K562 (cell line): ENCODE results near the gene PPP1R12C. TPM values are rescaled to one million over a fixed set of nuclear protein-coding genes. Genes with fewer than 3 reads are reported as not detected.
A peak's percentile ranks its signal among the peaks of the same experiment; 100 is the strongest.

Experiments used
- ATAC-seq: fragments of 200-7000 bp; cut with Tn5 transposase; 3 replicates; pipeline ENCODE4 v1.9.1; 2020; ENCODE audit warnings: moderate library complexity
- BruUV-seq: library from RNA; stranded (reverse); fragments of 400-500 nt; replicated peaks from 2 replicates; lab custom pipeline; 2021; lab: Mats Ljungman, UMichigan
- CTCF ChIA-PET: fragments of 300-600 bp; formaldehyde crosslinking; extraction: SDS; loops from one replicate; lab custom pipeline; 2021; ENCODE audit warnings: low intra/inter-chr PET ratio; lab: Yijun Ruan, JAX
- POLR2A ChIA-PET: fragments of 300-600, 350-650 bp; sonication (Branson Sonifier 250); formaldehyde crosslinking; extraction: SDS; loops from one replicate; lab custom pipeline; 2021; ENCODE audit warnings: antibody characterized with exemption, inconsistent platforms; lab: Yijun Ruan, JAX
- DNase-seq, 4 experiments: peaks; one replicate each; pipeline versions ENCODE4 v3.0.0 to v3.0.0-alpha.2; 2011 to 2018; ENCODE audit warnings: low spot score in 3 of 4, mixed read lengths in 3 of 4; ENCODE audit errors: extremely low read depth in 1 of 4
- FAIRE-seq: peaks from 2 replicates; lab custom pipeline; 2011; peaks lifted over from hg19 to GRCh38; lab: Jason Lieb, UNC
- H2AFZ ChIP-seq: 2 replicates; pipeline ENCODE4 v1.6.0; 2011; ENCODE audit warnings: low read depth, low read length, control low read depth, inconsistent platforms
- H3K27ac ChIP-seq: fragments of 200-600 bp; 3 replicates; pipeline ENCODE4 v1.8.0; 2011; ENCODE audit warnings: low read depth, mild to moderate bottlenecking, control low read depth, inconsistent platforms, low read length, moderate library complexity, mixed read lengths; ENCODE audit errors: extremely low read depth
- H3K27me3 ChIP-seq, 2 experiments: fragments of 300-600 bp in 1 of 2; 2 replicates in 1 of 2; 3 replicates in 1 of 2; pipeline versions ENCODE4 v1.6.0 to v1.8.0; 2011; ENCODE audit warnings: inconsistent platforms in 2 of 2, low read length in 2 of 2, mild to moderate bottlenecking in 1 of 2, mixed read lengths in 1 of 2, moderate library complexity in 1 of 2; ENCODE audit not compliant: control insufficient read depth in 2 of 2, insufficient read depth in 2 of 2
- H3K36me3 ChIP-seq: fragments of 300-600 bp; 3 replicates; pipeline ENCODE4 v1.8.0; 2011; ENCODE audit warnings: mild to moderate bottlenecking, low read length, inconsistent platforms; ENCODE audit not compliant: control insufficient read depth, insufficient read depth
- H3K4me1 ChIP-seq, 2 experiments: fragments of 200-600 bp in 1 of 2; replicated peaks in 1 of 2; 2 replicates in 1 of 2; 3 replicates in 1 of 2; pipeline versions ENCODE4 v1.5.1 to v1.8.0; 2011; ENCODE audit warnings: inconsistent platforms in 2 of 2, low read length in 2 of 2, mild to moderate bottlenecking in 1 of 2, mixed read lengths in 1 of 2, moderate library complexity in 1 of 2; ENCODE audit not compliant: control insufficient read depth in 2 of 2, insufficient read depth in 2 of 2
- H3K4me2 ChIP-seq: 2 replicates; pipeline ENCODE4 v1.6.1; 2011; ENCODE audit warnings: low read length, control low read depth, inconsistent platforms, mixed read lengths; ENCODE audit not compliant: insufficient read depth
- H3K4me3 ChIP-seq: fragments of 200-600 bp; sonication (generic), shearing (Covaris generic); 2 replicates; pipeline ENCODE4 v1.5.1; 2016; ENCODE audit warnings: control low read depth, inconsistent platforms
- H3K79me2 ChIP-seq: fragments of 200-600 bp; 3 replicates; pipeline ENCODE4 v1.8.0; 2011; ENCODE audit warnings: low read length, inconsistent platforms; ENCODE audit not compliant: control insufficient read depth, insufficient read depth
- H3K9ac ChIP-seq, 2 experiments: 2 replicates each; pipeline versions ENCODE4 v1.6.0 to v1.6.1; 2011; ENCODE audit warnings: low read depth in 2 of 2, low read length in 2 of 2, control low read depth in 1 of 2, inconsistent platforms in 1 of 2, mild to moderate bottlenecking in 1 of 2, mixed read lengths in 1 of 2; ENCODE audit not compliant: insufficient read depth in 1 of 2
- H3K9me1 ChIP-seq: one replicate; pipeline ENCODE4 v1.6.0; 2011; ENCODE audit warnings: inconsistent platforms, mild to moderate bottlenecking, low read length, moderate library complexity; ENCODE audit not compliant: control insufficient read depth, insufficient read depth
- H3K9me3 ChIP-seq: replicated peaks from 2 replicates; pipeline ENCODE4 v1.5.1; 2011; ENCODE audit warnings: low read depth, low read length, inconsistent platforms; ENCODE audit not compliant: control insufficient read depth, insufficient read depth
- H4K20me1 ChIP-seq: replicated peaks from 2 replicates; pipeline ENCODE4 v1.6.1; 2011; ENCODE audit warnings: low read length, inconsistent platforms, mixed read lengths; ENCODE audit not compliant: control insufficient read depth, insufficient read depth
- ARID4B ChIP-seq: sonication (generic); formaldehyde crosslinking; IDR thresholded peaks from 2 replicates; pipeline ENCODE4 v1.8.0; 2022; ENCODE audit warnings: mild to moderate bottlenecking, missing genetic modification reagents
- CBX8 ChIP-seq: fragments of 200-600 bp; sonication (generic); IDR thresholded peaks from 2 replicates; pipeline ENCODE4 v1.6.1; 2012; ENCODE audit warnings: borderline replicate concordance, mixed run types, low read depth, mild to moderate bottlenecking, moderate library complexity, mixed read lengths, low read length, control low read depth, inconsistent platforms; ENCODE audit not compliant: poor library complexity, severe bottlenecking; ENCODE audit errors: extremely low read depth
- CREB3 ChIP-seq: fragments of 450-650 bp; conservative IDR thresholded peaks from 2 replicates; pipeline ENCODE4 v1.6.1; 2016; ENCODE audit warnings: missing genetic modification characterization, low read depth, mild to moderate bottlenecking, missing compliant biosample characterization, moderate library complexity
- DPF2 ChIP-seq: fragments of 450-650 bp; IDR thresholded peaks from 2 replicates; pipeline ENCODE4 v1.6.1; 2016
- GTF2E2 ChIP-seq: fragments of 200-800 bp; sonication (Bioruptor generic); IDR thresholded peaks from 2 replicates; pipeline ENCODE4 v1.6.1; 2016; ENCODE audit warnings: missing genetic modification characterization, missing compliant biosample characterization
- ID3 ChIP-seq, 2 experiments: fragments of 250-450 bp in 1 of 2; fragments of 450-650 bp in 1 of 2; sonication (Bioruptor Pico) in 1 of 2; IDR thresholded peaks; 2 replicates each; pipeline versions ENCODE4 v1.6.1 to v1.8.0; 2016 to 2021; ENCODE audit warnings: mild to moderate bottlenecking in 2 of 2, moderate library complexity in 2 of 2, missing compliant biosample characterization in 1 of 2, missing genetic modification characterization in 1 of 2
- MAX ChIP-seq: sonication (generic); formaldehyde crosslinking; IDR thresholded peaks from 2 replicates; pipeline ENCODE4 v1.9.0; 2022; ENCODE audit warnings: mild to moderate bottlenecking, missing genetic modification reagents
- MAZ ChIP-seq, 2 experiments: fragments of 450-650 bp in 1 of 2; sonication (generic) in 1 of 2; formaldehyde crosslinking; IDR thresholded peaks in 1 of 2; conservative IDR thresholded peaks in 1 of 2; 2 replicates each; pipeline versions ENCODE4 v1.4.0 to v1.5.0; 2020; ENCODE audit warnings: mild to moderate bottlenecking in 1 of 2, missing genetic modification reagents in 1 of 2
- MIER1 ChIP-seq: fragments of 450-650 bp; IDR thresholded peaks from 2 replicates; pipeline ENCODE4 v1.6.1; 2016; ENCODE audit warnings: antibody characterized with exemption, mild to moderate bottlenecking, low read depth
- NCOR1 ChIP-seq: fragments of 450-650 bp; IDR thresholded peaks from 2 replicates; pipeline ENCODE4 v1.6.1; 2016; ENCODE audit warnings: mild to moderate bottlenecking, moderate library complexity
- SP1 ChIP-seq: sonication (generic); formaldehyde crosslinking; IDR thresholded peaks from 2 replicates; pipeline ENCODE4 v1.8.1; 2022; ENCODE audit warnings: mild to moderate bottlenecking, missing genetic modification reagents
- TBP ChIP-seq: optimal IDR thresholded peaks from 2 replicates; pipeline ENCODE3; 2011; ENCODE audit warnings: low read depth, low read length, improper control_type of control experiment
- TCF7L2 ChIP-seq: fragments of 150-350 bp; IDR thresholded peaks from 2 replicates; pipeline ENCODE4 v1.6.1; 2016; ENCODE audit warnings: low read depth, mild to moderate bottlenecking, low read length, moderate library complexity
- ZNF282 ChIP-seq: sonication (generic); formaldehyde crosslinking; IDR thresholded peaks from 2 replicates; pipeline ENCODE4 v1.8.1; 2023; ENCODE audit warnings: missing genetic modification reagents
- ZNF384 ChIP-seq: IDR thresholded peaks from 2 replicates; pipeline ENCODE4 v1.6.1; 2012; ENCODE audit warnings: low read depth, low read length, improper control_type of control experiment
- WGBS: fragments of 100-300 bp; shearing (Covaris generic); methylation state at CpG from one replicate; pipeline ENCODE4 v1.1.6; 2016; ENCODE audit warnings: low coverage, mixed read lengths; ENCODE audit not compliant: insufficient coverage; ENCODE audit errors: missing lambda C conversion rate; 5-methylcytosine and 5-hydroxymethylcytosine counted together
- in situ Hi-C: fragments of 300-500 bp; cut with MboI; formaldehyde crosslinking; loops from 4 replicates; pipeline ENCODE4 v1.15.0; 2018; ENCODE audit warnings: inconsistent platforms, mixed read lengths
- intact Hi-C: fragments of 100-400 bp; cut with micrococcal nuclease; formaldehyde crosslinking; loops from 2 replicates; pipeline ENCODE4 v1.14.2; 2022
- polyA plus RNA-seq, 8 experiments: library from polyadenylated mRNA; depleted of rRNA in 4 of 8; stranded (reverse) in 5 of 8; unstranded in 3 of 8; fragments of >200 nt; fragmentation: Nextera tagmentation in 2 of 8; fragmentation: Illumina TruSeq in 1 of 8; extraction: Ambion mirVana in 2 of 8; extraction: Trizol in 1 of 8; gene quantifications; 2 replicates each; pipeline versions ENCODE4 v1.2.1 to v1.2.3, GENCODE V29; 2011 to 2014; ENCODE audit warnings: inconsistent platforms in 1 of 8, missing spikeins in 1 of 8
- total RNA-seq, 7 experiments: library from RNA; depleted of rRNA in 6 of 7; stranded (reverse); fragments of >200 nt in 6 of 7; fragmentation: Illumina TruSeq in 2 of 7; extraction: Trizol in 2 of 7; gene quantifications; 2 replicates each; pipeline versions ENCODE4 v1.2.1 to v1.2.3, GENCODE V29; 2011 to 2021; ENCODE audit warnings: low replicate concordance in 1 of 7

The PPP1R12C gene
- total and polyA plus RNA-seq, 9 of the 15 experiments (the other 6 are each of a cell fraction or from before 2014, with no cell fraction given), result 1.8 to 136 (median 33.7) TPM

- WGBS, result 55% methylated on average over 22 of the region's 22 CpGs
- ChIA-PET CTCF (no interaction called here), POLR2A (interaction anchor here (0.6 to 1.7 kb wide), 7 partner anchors 9 to 288 kb away, joined by 3 to 9 read pairs (median 4); partner anchors contain the start of gene UBE2S)
- Histone ChIP-seq H4K20me1 (peaks cover 21% of the 10 kb centered on the region), H3K4me2 (peak overlapping the region; percentile 87), H3K4me1 (peaks cover 29 to 50% of the 10 kb centered on the region in 2 experiments), H3K36me3 (peaks cover 9% of the 10 kb centered on the region; the same call in 1 of the 3 replicates), H3K9me1 (peaks cover 4% of the 10 kb centered on the region), H3K27me3 (no peaks in the 10 kb centered on the region), H3K79me2 (peaks cover 38% of the 10 kb centered on the region), H2AFZ (peak overlapping the region; percentile 98), H3K27ac (peak overlapping the region; percentile 91), H3K4me3 (peak overlapping the region; percentile 70), H3K9me3 (no peaks in the 10 kb centered on the region), H3K9ac (peak overlapping the region; percentile 87 to 90; a peak in 3 of 4 replicates)
- intact Hi-C loops (no loop called here), in situ Hi-C loops (no loop called here)
- DNase-seq, result peak; percentile 62 to 87 (median 72)
- no TSS peak for BruUV-seq
- no peak for FAIRE-seq
- ATAC-seq, result peak; percentile 51
- TF ChIP-seq DPF2 (0 out of 2 replicates have a peak, but pooled peaks have one; percentile 8), MAZ (CRISPR knock-in tag; conservative IDR thresholded peaks at IDR 0.05 in 1 of 2, IDR thresholded peaks at IDR 0.05 in 1 of 2) (peak in 1 of 2 experiments; percentile 18; a peak in 1 of 4 replicates), TCF7L2 (no peak), GTF2E2 (tag) (peak; percentile 47; the same call in 1 of the 2 replicates), ZNF282 (no peak), TBP (peak; percentile 46), ARID4B (peak; percentile 5; the same call in 1 of the 2 replicates), ZNF384 (no peak), MIER1 (no peak), CBX8 (no peak), CREB3 (tag) (peak; percentile 28; the same call in 1 of the 2 replicates), ID3 (CRISPR knock-in tag; IDR thresholded peaks at IDR 0.05) (no peak), ID3 (tag; IDR thresholded peaks at IDR 0.05) (peak; percentile 55; the same call in 1 of the 2 replicates), SP1 (CRISPR knock-in tag) (peak; percentile 52), MAX (CRISPR knock-in tag) (0 out of 2 replicates have a peak, but pooled peaks have one; percentile 31), NCOR1 (no peak)
Observed at GRCh38 chr19:55118401-55118991, 1.1 kb upstream of the PPP1R12C start.
